ENCODE data around the gene SEC63. TPM values are rescaled to one million over a fixed set of nuclear protein-coding genes. Genes with fewer than 3 reads are reported as not detected.

The SEC63 gene
- total RNA-seq, 1 experiment from 2014 or later = 101 TPM

DNA sequence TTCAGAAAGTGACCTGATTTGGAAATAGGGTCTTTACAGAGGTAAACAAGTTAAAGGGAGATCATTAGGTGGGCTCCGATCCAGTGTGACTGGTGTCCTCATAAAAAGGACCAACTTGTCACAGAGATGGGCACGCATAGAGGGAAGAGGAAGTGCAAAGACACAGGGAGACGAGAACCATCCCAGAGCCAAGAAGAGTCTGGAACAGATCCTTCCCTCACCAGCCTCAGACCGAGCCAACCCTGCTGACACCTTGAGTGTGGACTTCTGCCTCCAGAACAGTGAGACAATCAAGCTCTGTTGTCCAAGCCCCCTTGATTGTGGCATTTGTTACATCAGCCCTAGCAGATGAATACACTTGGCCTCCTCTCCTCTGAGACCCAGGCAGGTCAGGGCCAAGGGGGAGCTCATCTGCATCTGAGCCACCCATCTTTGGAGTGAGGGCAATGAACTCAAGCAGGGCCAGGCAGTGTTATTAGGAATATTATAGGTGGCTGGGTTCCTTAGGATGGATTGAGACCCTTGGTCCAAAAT is 111.7 kb downstream of the SEC63 start:
- no peak for DNase-seq
- Histone ChIP-seq H3K79me2 (ENCODE audit: low read depth) (no peaks in the 10 kb centered on the region), H3K9me3 (ENCODE audit: insufficient read depth, low read depth) (no peaks in the 10 kb centered on the region), H3K4me2 (no peak overlapping the region), H3K27ac (no peak overlapping the region), H3K27me3 (ENCODE audit: insufficient read depth, low read depth) (no peaks in the 10 kb centered on the region), H3K9me2 (ENCODE audit: insufficient read depth) (no peaks in the 10 kb centered on the region), H2AFZ (no peak overlapping the region), H3K4me3 (no peak overlapping the region), H3K4me1 (replicated peaks; ENCODE audit: insufficient read depth) (no peaks in the 10 kb centered on the region), H3F3A (ENCODE audit: insufficient read depth, low read depth) (no peaks in the 10 kb centered on the region), H3K36me3 (ENCODE audit: low read depth) (no peaks in the 10 kb centered on the region), H4K20me1 (ENCODE audit: insufficient read depth) (no peaks in the 10 kb centered on the region)
- CTCF ChIA-PET = no interaction called here
- TF ChIP-seq CTCF (conservative IDR thresholded peaks at IDR 0.05) = no peak
- TF ChIP-seq EZH2 (IDR thresholded peaks at IDR 0.05; ENCODE audit: low read depth) = no peak
- no TSS peak for BruUV-seq (replicated peaks)
- POLR2A ChIA-PET (ENCODE audit: unreplicated experiment) = no interaction called here
- intact Hi-C loops (cut with micrococcal nuclease; ENCODE audit: unreplicated experiment) = loop anchor here (5.0 kb wide), 1 partner anchor 1509 kb away; no protein-coding TSS in a partner anchor

GRCh38 chr6:107845777-107846176 is 112.2 kb downstream of the SEC63 start:
- Histone ChIP-seq H3K79me2 (ENCODE audit: low read depth) (no peaks in the 10 kb centered on the region), H3K9me3 (ENCODE audit: insufficient read depth, low read depth) (no peaks in the 10 kb centered on the region), H3F3A (ENCODE audit: insufficient read depth, low read depth) (no peaks in the 10 kb centered on the region), H3K4me1 (replicated peaks; ENCODE audit: insufficient read depth) (no peaks in the 10 kb centered on the region), H3K4me2 (no peak overlapping the region), H3K4me3 (no peak overlapping the region), H2AFZ (no peak overlapping the region), H3K9me2 (ENCODE audit: insufficient read depth) (no peaks in the 10 kb centered on the region), H3K27ac (no peak overlapping the region), H3K27me3 (ENCODE audit: insufficient read depth, low read depth) (no peaks in the 10 kb centered on the region), H4K20me1 (ENCODE audit: insufficient read depth) (no peaks in the 10 kb centered on the region), H3K36me3 (ENCODE audit: low read depth) (no peaks in the 10 kb centered on the region)
- CTCF ChIA-PET = no interaction called here
- DNase-seq = no peak
- POLR2A ChIA-PET (ENCODE audit: unreplicated experiment) = no interaction called here
- no peak for TF ChIP-seq CTCF (conservative IDR thresholded peaks at IDR 0.05)
- TF ChIP-seq EZH2 (IDR thresholded peaks at IDR 0.05; ENCODE audit: low read depth) = no peak
- intact Hi-C loops (cut with micrococcal nuclease; ENCODE audit: unreplicated experiment) = loop anchor here (5.0 kb wide), 1 partner anchor 1508 kb away; no protein-coding TSS in a partner anchor
- no TSS peak for BruUV-seq (replicated peaks)

GRCh38 chr6:107843400-107843799 is 114.6 kb downstream of the SEC63 start:
- ChIA-PET CTCF (no interaction called here), POLR2A (ENCODE audit: unreplicated experiment) (no interaction called here)
- no peaks in the 10 kb centered on the region for H3K79me2 ChIP-seq (ENCODE audit: low read depth)
- no peaks in the 10 kb centered on the region for H3K9me2 ChIP-seq (ENCODE audit: insufficient read depth)
- no peak overlapping the region for H2AFZ ChIP-seq
- H3K4me1 ChIP-seq (replicated peaks; ENCODE audit: insufficient read depth) = no peaks in the 10 kb centered on the region
- DNase-seq = no peak
- no peak for TF ChIP-seq CTCF (conservative IDR thresholded peaks at IDR 0.05)
- no peak for TF ChIP-seq EZH2 (IDR thresholded peaks at IDR 0.05; ENCODE audit: low read depth)
- intact Hi-C loops (cut with micrococcal nuclease; ENCODE audit: unreplicated experiment) = no loop called here
- no peak overlapping the region for H3K4me3 ChIP-seq
- H3F3A ChIP-seq (ENCODE audit: insufficient read depth, low read depth) = no peaks in the 10 kb centered on the region
- H3K4me2 ChIP-seq = no peak overlapping the region
- no peaks in the 10 kb centered on the region for H3K27me3 ChIP-seq (ENCODE audit: insufficient read depth, low read depth)
- no peak overlapping the region for H3K27ac ChIP-seq
- H4K20me1 ChIP-seq (ENCODE audit: insufficient read depth) = no peaks in the 10 kb centered on the region
- no peaks in the 10 kb centered on the region for H3K9me3 ChIP-seq (ENCODE audit: insufficient read depth, low read depth)
- H3K36me3 ChIP-seq (ENCODE audit: low read depth) = no peaks in the 10 kb centered on the region
- BruUV-seq (replicated peaks) = no TSS peak

All from PC-9 (cell line).